Measurements from ENCODE around the gene PSMA5. TPM values are rescaled to one million over a fixed set of nuclear protein-coding genes. Genes with fewer than 3 reads are reported as not detected.
"Not testable (repeated sequence)": the region's sequence is repeated elsewhere in the genome, so short reads cannot be mapped to it uniquely, and the experiment has no call there.

PSMA5 gene
- polyA plus RNA-seq, 1 donor (not counting 4 experiments of a cell fraction or from before 2014, with no cell fraction given) = 150 TPM

GRCh38 chr1:109447524-109447923 lies 21.3 kb upstream of the PSMA5 start:
- H3K9ac ChIP-seq (ENCODE audit: control insufficient read depth, extremely low read depth, insufficient read depth, low read length) = no peak overlapping the region
- FAIRE-seq (no peak), DNase-seq (ENCODE audit: low read depth, low spot score) (no peak)
- no peaks in the 10 kb centered on the region for H4K20me1 ChIP-seq (ENCODE audit: control insufficient read depth, extremely low read depth, insufficient read depth, low read length)
- no peak overlapping the region for H3K27ac ChIP-seq (ENCODE audit: control insufficient read depth, insufficient read depth, low read length)
- H3K9me3 ChIP-seq (ENCODE audit: control insufficient read depth, low read depth, low read length) = no peaks in the 10 kb centered on the region
- no peaks in the 10 kb centered on the region for H3K36me3 ChIP-seq (ENCODE audit: control insufficient read depth in 2 of 2, extremely low read depth in 1 of 2, insufficient read depth in 2 of 2, low read length in 2 of 2)
- H3K4me2 ChIP-seq (ENCODE audit: control insufficient read depth, extremely low read depth, insufficient read depth, low read depth, low read length) = no peak overlapping the region
- no peaks in the 10 kb centered on the region for H3K9me1 ChIP-seq (ENCODE audit: control insufficient read depth, extremely low read depth, insufficient read depth, low read length)
- peaks cover 13% of the 10 kb centered on the region for H3K27me3 ChIP-seq (ENCODE audit: control insufficient read depth, extremely low read depth, insufficient read depth, low read length)
- TF ChIP-seq, protein P1, sequence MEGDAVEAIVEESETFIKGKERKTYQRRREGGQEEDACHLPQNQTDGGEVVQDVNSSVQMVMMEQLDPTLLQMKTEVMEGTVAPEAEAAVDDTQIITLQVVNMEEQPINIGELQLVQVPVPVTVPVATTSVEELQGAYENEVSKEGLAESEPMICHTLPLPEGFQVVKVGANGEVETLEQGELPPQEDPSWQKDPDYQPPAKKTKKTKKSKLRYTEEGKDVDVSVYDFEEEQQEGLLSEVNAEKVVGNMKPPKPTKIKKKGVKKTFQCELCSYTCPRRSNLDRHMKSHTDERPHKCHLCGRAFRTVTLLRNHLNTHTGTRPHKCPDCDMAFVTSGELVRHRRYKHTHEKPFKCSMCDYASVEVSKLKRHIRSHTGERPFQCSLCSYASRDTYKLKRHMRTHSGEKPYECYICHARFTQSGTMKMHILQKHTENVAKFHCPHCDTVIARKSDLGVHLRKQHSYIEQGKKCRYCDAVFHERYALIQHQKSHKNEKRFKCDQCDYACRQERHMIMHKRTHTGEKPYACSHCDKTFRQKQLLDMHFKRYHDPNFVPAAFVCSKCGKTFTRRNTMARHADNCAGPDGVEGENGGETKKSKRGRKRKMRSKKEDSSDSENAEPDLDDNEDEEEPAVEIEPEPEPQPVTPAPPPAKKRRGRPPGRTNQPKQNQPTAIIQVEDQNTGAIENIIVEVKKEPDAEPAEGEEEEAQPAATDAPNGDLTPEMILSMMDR (optimal IDR thresholded peaks at IDR 0.05 in 1 of 3, IDR thresholded peaks at IDR 0.05 in 1 of 3, conservative IDR thresholded peaks at IDR 0.05 in 1 of 3; ENCODE audit: extremely low read depth in 1 of 3, insufficient read depth in 2 of 3, low read length in 3 of 3) = no peak
- no peak for TF ChIP-seq EZH2 (IDR thresholded peaks at IDR 0.05; ENCODE audit: low read length)
- no peak overlapping the region for H2AFZ ChIP-seq (ENCODE audit: control insufficient read depth, low read length)
- H3K79me2 ChIP-seq (ENCODE audit: control insufficient read depth, insufficient read depth, low read length) = no peaks in the 10 kb centered on the region
- no peak overlapping the region for H3K4me3 ChIP-seq (ENCODE audit: control insufficient read depth in 2 of 3, extremely low read depth in 1 of 3, insufficient read depth in 2 of 3, low read depth in 1 of 3, low read length in 3 of 3)
- H3K4me1 ChIP-seq (ENCODE audit: control insufficient read depth, extremely low read depth, insufficient read depth, low read length) = no peaks in the 10 kb centered on the region
- dilution Hi-C loops (cut with MboI; ENCODE audit: extremely low pct_ligation_motif_present, low sequenced_read_pairs) = no loop called here

- H3K4me2 ChIP-seq (ENCODE audit: control insufficient read depth, extremely low read depth, insufficient read depth, low read depth, low read length); H3K9ac ChIP-seq (ENCODE audit: control insufficient read depth, extremely low read depth, insufficient read depth, low read length); DNase-seq (ENCODE audit: low read depth, low spot score); H3K79me2 ChIP-seq (ENCODE audit: control insufficient read depth, insufficient read depth, low read length); H3K9me1 ChIP-seq (ENCODE audit: control insufficient read depth, extremely low read depth, insufficient read depth, low read length); H3K4me1 ChIP-seq (ENCODE audit: control insufficient read depth, extremely low read depth, insufficient read depth, low read length); H2AFZ ChIP-seq (ENCODE audit: control insufficient read depth, low read length); H4K20me1 ChIP-seq (ENCODE audit: control insufficient read depth, extremely low read depth, insufficient read depth, low read length); dilution Hi-C loops (cut with MboI; ENCODE audit: extremely low pct_ligation_motif_present, low sequenced_read_pairs); H3K4me3 ChIP-seq (ENCODE audit: control insufficient read depth in 2 of 3, extremely low read depth in 1 of 3, insufficient read depth in 2 of 3, low read depth in 1 of 3, low read length in 3 of 3); H3K36me3 ChIP-seq (ENCODE audit: control insufficient read depth in 2 of 2, extremely low read depth in 1 of 2, insufficient read depth in 2 of 2, low read length in 2 of 2); FAIRE-seq; H3K27ac ChIP-seq (ENCODE audit: control insufficient read depth, insufficient read depth, low read length); H3K9me3 ChIP-seq (ENCODE audit: control insufficient read depth, low read depth, low read length): not testable (repeated sequence)
- peaks cover 20% of the 10 kb centered on the region for H3K27me3 ChIP-seq (ENCODE audit: control insufficient read depth, extremely low read depth, insufficient read depth, low read length)
These were observed 19.9 kb upstream of the PSMA5 start for GRCh38 chr1:109445949-109446695.

- no peaks in the 10 kb centered on the region for H4K20me1 ChIP-seq (ENCODE audit: control insufficient read depth, extremely low read depth, insufficient read depth, low read length)
- no peaks in the 10 kb centered on the region for H3K4me1 ChIP-seq (ENCODE audit: control insufficient read depth, extremely low read depth, insufficient read depth, low read length)
- H3K27ac ChIP-seq (ENCODE audit: control insufficient read depth, insufficient read depth, low read length) = no peak overlapping the region
- H3K36me3 ChIP-seq (ENCODE audit: control insufficient read depth in 2 of 2, extremely low read depth in 1 of 2, insufficient read depth in 2 of 2, low read length in 2 of 2) = no peaks in the 10 kb centered on the region
- H2AFZ ChIP-seq (ENCODE audit: control insufficient read depth, low read length) = no peak overlapping the region
- TF ChIP-seq, protein P1 (optimal IDR thresholded peaks at IDR 0.05 in 1 of 3, IDR thresholded peaks at IDR 0.05 in 1 of 3, conservative IDR thresholded peaks at IDR 0.05 in 1 of 3; ENCODE audit: extremely low read depth in 1 of 3, insufficient read depth in 2 of 3, low read length in 3 of 3) = no peak
- peak; percentile 10 for TF ChIP-seq EZH2 (IDR thresholded peaks at IDR 0.05; ENCODE audit: low read length)
- H3K79me2 ChIP-seq (ENCODE audit: control insufficient read depth, insufficient read depth, low read length) = no peaks in the 10 kb centered on the region
- no peak for DNase-seq (ENCODE audit: low read depth, low spot score)
- peaks cover 20% of the 10 kb centered on the region for H3K27me3 ChIP-seq (ENCODE audit: control insufficient read depth, extremely low read depth, insufficient read depth, low read length)
- no peak overlapping the region for H3K4me3 ChIP-seq (ENCODE audit: control insufficient read depth in 2 of 3, extremely low read depth in 1 of 3, insufficient read depth in 2 of 3, low read depth in 1 of 3, low read length in 3 of 3)
- H3K4me2 ChIP-seq (ENCODE audit: control insufficient read depth, extremely low read depth, insufficient read depth, low read depth, low read length) = no peak overlapping the region
- no peak for FAIRE-seq
- H3K9me3 ChIP-seq (ENCODE audit: control insufficient read depth, low read depth, low read length) = no peaks in the 10 kb centered on the region
- no peaks in the 10 kb centered on the region for H3K9me1 ChIP-seq (ENCODE audit: control insufficient read depth, extremely low read depth, insufficient read depth, low read length)
- dilution Hi-C loops (cut with MboI; ENCODE audit: extremely low pct_ligation_motif_present, low sequenced_read_pairs) = no loop called here
- H3K9ac ChIP-seq (ENCODE audit: control insufficient read depth, extremely low read depth, insufficient read depth, low read length) = no peak overlapping the region
These were observed 18.1 kb upstream of the PSMA5 start for GRCh38 chr1:109444346-109444745.
